Breast epithelium (tissue), 4 donors: ENCODE results near the gene PDZRN3. TPM values are rescaled to one million over a fixed set of nuclear protein-coding genes. Genes with fewer than 3 reads are reported as not detected.

Experiments
- DNase-seq, 2 donors: peaks; one replicate each; pipeline ENCODE4 v3.0.0-alpha.2; 2019; ENCODE audit warnings: low spot score in 2 of 2
- H3K27ac ChIP-seq, 2 donors: fragments of 200-600 bp; sonication (generic) in 1 of 2; one replicate each; pipeline ENCODE4 v1.5.1; 2016 to 2019; ENCODE audit warnings: mild to moderate bottlenecking in 1 of 2
- H3K27me3 ChIP-seq, 2 donors: fragments of 200-600 bp; sonication (generic) in 1 of 2; one replicate each; pipeline versions ENCODE4 v1.5.1 to v1.6.0; 2017 to 2019; ENCODE audit warnings: control low read depth in 1 of 2, mild to moderate bottlenecking in 1 of 2
- H3K36me3 ChIP-seq: fragments of 200-600 bp; one replicate; pipeline ENCODE4 v1.5.1; 2019
- H3K4me1 ChIP-seq, 2 donors: fragments of 200-600 bp; sonication (generic); one replicate each; pipeline ENCODE4 v1.5.1; 2016 to 2019; ENCODE audit warnings: control low read depth in 1 of 2
- H3K4me3 ChIP-seq, 3 donors: fragments of 200-600 bp; sonication (generic); 1 replicate in 2 of 3; 2 replicates in 1 of 3; pipeline ENCODE4 v1.5.1; 2016 to 2019; ENCODE audit warnings: mild to moderate bottlenecking in 3 of 3, moderate library complexity in 2 of 3
- H3K9me3 ChIP-seq, 2 donors: fragments of 200-600 bp; sonication (generic) in 1 of 2; one replicate each; pipeline ENCODE4 v1.5.1; 2016 to 2019; ENCODE audit warnings: control low read depth in 1 of 2
- POLR2A ChIP-seq: fragments of 450-650 bp; IDR thresholded peaks from one replicate; pipeline ENCODE4 v1.6.1; 2016; ENCODE audit warnings: antibody characterized with exemption, mild to moderate bottlenecking, moderate library complexity
- POLR2AphosphoS5 ChIP-seq, 3 donors: sonication (generic); formaldehyde crosslinking; IDR thresholded peaks; one replicate each; pipeline ENCODE4 v1.6.1; 2017; ENCODE audit warnings: antibody characterized with exemption in 3 of 3
- intact Hi-C: fragments of 100-400 bp; cut with DNase I; formaldehyde crosslinking; loops from one replicate; pipeline ENCODE4 v1.15.1; 2023; ENCODE audit warnings: low total_unique reads
- total RNA-seq, 3 donors: library from RNA; depleted of rRNA; stranded (reverse); fragments of >200 nt; gene quantifications; one replicate each; pipeline ENCODE4 v1.1.0, GENCODE V29; 2016
- TF ChIP-seq, protein P1 (sequence below), 3 donors: fragments of 450-650 bp; IDR thresholded peaks; one replicate each; pipeline ENCODE4 v1.5.1; 2016 to 2017; ENCODE audit warnings: antibody characterized with exemption in 3 of 3, mild to moderate bottlenecking in 3 of 3, moderate library complexity in 3 of 3

The PDZRN3 gene
- total RNA-seq, 3 donors from 2014 or later = 36.0 to 79.6 (median 37.6) TPM

GRCh38 chr3:73408634-73409033 lies 216.1 kb downstream of the PDZRN3 start:
- Histone ChIP-seq H3K27ac (peak overlapping the region in 1 of 2 donors; percentile 77), H3K9me3 (no peaks in the 10 kb centered on the region), H3K27me3 (no peaks in the 10 kb centered on the region), H3K4me1 (no peaks in the 10 kb centered on the region), H3K36me3 (no peaks in the 10 kb centered on the region), H3K4me3 (no peak overlapping the region)
- intact Hi-C loops = no loop called here
- no peak for TF ChIP-seq POLR2A
- TF ChIP-seq, protein P1, sequence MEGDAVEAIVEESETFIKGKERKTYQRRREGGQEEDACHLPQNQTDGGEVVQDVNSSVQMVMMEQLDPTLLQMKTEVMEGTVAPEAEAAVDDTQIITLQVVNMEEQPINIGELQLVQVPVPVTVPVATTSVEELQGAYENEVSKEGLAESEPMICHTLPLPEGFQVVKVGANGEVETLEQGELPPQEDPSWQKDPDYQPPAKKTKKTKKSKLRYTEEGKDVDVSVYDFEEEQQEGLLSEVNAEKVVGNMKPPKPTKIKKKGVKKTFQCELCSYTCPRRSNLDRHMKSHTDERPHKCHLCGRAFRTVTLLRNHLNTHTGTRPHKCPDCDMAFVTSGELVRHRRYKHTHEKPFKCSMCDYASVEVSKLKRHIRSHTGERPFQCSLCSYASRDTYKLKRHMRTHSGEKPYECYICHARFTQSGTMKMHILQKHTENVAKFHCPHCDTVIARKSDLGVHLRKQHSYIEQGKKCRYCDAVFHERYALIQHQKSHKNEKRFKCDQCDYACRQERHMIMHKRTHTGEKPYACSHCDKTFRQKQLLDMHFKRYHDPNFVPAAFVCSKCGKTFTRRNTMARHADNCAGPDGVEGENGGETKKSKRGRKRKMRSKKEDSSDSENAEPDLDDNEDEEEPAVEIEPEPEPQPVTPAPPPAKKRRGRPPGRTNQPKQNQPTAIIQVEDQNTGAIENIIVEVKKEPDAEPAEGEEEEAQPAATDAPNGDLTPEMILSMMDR (IDR thresholded peaks at IDR 0.05) = no peak
- no peak for TF ChIP-seq POLR2AphosphoS5 (IDR thresholded peaks at IDR 0.05)
- DNase-seq = no peak

DNA sequence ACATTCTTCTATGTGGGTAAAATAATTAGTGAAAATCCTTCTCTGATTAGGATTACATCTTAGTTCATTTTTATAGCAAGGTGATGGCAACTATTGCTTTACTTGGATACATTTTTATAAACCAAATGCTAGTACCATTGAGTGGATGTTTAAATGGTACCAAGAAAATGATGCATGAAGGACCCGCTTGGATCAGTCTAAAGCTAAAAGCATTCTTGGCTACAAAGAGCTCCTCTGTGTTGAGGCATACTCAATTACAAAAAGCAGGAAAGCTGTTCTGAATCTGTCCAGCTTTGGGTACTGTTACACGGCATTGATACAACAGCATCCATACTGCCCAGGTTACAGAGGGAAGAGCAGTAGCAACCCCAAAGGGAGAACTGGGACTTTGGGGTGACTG lies 217.2 kb downstream of the PDZRN3 start:
- Histone ChIP-seq H3K27ac (peak overlapping the region in 1 of 2 donors; percentile 77), H3K4me3 (no peak overlapping the region), H3K36me3 (no peaks in the 10 kb centered on the region), H3K27me3 (no peaks in the 10 kb centered on the region), H3K9me3 (no peaks in the 10 kb centered on the region), H3K4me1 (no peaks in the 10 kb centered on the region)
- intact Hi-C loops = no loop called here
- DNase-seq = no peak
- no peak for TF ChIP-seq POLR2A
- no peak for TF ChIP-seq POLR2AphosphoS5 (IDR thresholded peaks at IDR 0.05)
- TF ChIP-seq, protein P1 (IDR thresholded peaks at IDR 0.05) = no peak

DNA sequence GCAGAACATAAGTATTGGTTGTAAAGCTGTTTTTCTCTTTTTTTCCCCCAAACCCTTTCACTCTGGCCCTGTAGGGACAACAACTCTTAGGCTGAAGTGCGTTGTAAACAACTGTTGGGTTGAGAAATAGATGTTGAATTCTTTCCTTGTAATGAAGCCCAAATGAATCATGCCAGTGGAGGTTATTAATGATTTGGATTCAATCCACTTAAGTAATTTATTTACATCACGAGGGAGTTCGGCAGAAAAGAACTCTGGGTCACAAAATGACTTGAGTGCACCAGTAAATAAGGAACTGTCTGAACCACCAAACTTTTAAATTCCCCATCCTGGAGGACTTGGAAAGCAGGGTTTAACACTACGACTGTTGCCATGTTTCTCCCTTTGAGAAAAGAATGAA lies 218.9 kb downstream of the PDZRN3 start:
- H3K36me3 ChIP-seq = no peaks in the 10 kb centered on the region
- peak overlapping the region; percentile 43 to 77 for H3K27ac ChIP-seq
- DNase-seq = no peak
- intact Hi-C loops = no loop called here
- no peaks in the 10 kb centered on the region for H3K4me1 ChIP-seq
- no peaks in the 10 kb centered on the region for H3K9me3 ChIP-seq
- H3K4me3 ChIP-seq = no peak overlapping the region
- no peaks in the 10 kb centered on the region for H3K27me3 ChIP-seq
- TF ChIP-seq POLR2AphosphoS5 (IDR thresholded peaks at IDR 0.05) = peak in 1 of 3 donors; percentile 57
- TF ChIP-seq, protein P1 (IDR thresholded peaks at IDR 0.05) = no peak

- intact Hi-C loops = no loop called here
- Histone ChIP-seq H3K9me3 (no peaks in the 10 kb centered on the region), H3K36me3 (no peaks in the 10 kb centered on the region), H3K27ac (no peak overlapping the region), H3K27me3 (no peaks in the 10 kb centered on the region), H3K4me3 (no peak overlapping the region), H3K4me1 (no peaks in the 10 kb centered on the region)
- TF ChIP-seq, protein P1 (IDR thresholded peaks at IDR 0.05) = no peak
- TF ChIP-seq POLR2AphosphoS5 (IDR thresholded peaks at IDR 0.05) (no peak), POLR2A (no peak)
- DNase-seq = no peak
Observed at GRCh38 chr3:73405000-73405399, 219.7 kb downstream of the PDZRN3 start.

DNA sequence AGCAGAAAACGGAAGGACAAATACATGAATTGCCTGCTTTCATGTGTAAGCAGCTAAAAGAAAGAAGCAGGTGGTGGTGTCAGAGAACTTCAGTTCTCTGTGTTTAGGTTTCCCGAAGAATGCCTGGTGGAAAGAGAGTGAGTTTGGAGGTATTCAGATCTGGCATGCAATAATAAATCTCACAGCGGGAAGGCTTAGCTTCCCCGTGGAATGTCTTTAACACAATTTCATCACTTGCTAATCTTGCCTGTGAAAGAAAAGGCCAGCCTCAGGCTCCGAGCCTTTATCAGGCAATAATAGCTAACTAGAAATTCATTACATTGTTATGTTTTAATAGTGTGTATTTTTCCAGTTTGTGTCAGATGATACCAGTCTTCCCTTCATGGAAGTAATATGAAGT lies 220.3 kb downstream of the PDZRN3 start:
- DNase-seq = no peak
- intact Hi-C loops = no loop called here
- Histone ChIP-seq H3K4me1 (no peaks in the 10 kb centered on the region), H3K27me3 (no peaks in the 10 kb centered on the region), H3K4me3 (no peak overlapping the region), H3K27ac (peak overlapping the region in 1 of 2 donors; percentile 13), H3K36me3 (no peaks in the 10 kb centered on the region), H3K9me3 (no peaks in the 10 kb centered on the region)
- TF ChIP-seq POLR2AphosphoS5 (IDR thresholded peaks at IDR 0.05) = no peak
- no peak for TF ChIP-seq POLR2A
- TF ChIP-seq, protein P1 (IDR thresholded peaks at IDR 0.05) = no peak
